B cell (primary cell): ENCODE measurements around the gene ZEB1. TPM values are rescaled to one million over a fixed set of nuclear protein-coding genes. Genes with fewer than 3 reads are reported as not detected.

Source experiments
- ATAC-seq: fragments of 200-7000 bp; cut with Tn5 transposase; one replicate; pipeline ENCODE4 v1.10.0; 2021; ENCODE audit warnings: low read depth, mild to moderate bottlenecking, moderate number of reproducible peaks, moderate library complexity
- CTCF ChIA-PET: fragments of 350-600 bp; sonication (Branson Sonifier 250); formaldehyde crosslinking; loops from one replicate; lab custom pipeline; 2021; ENCODE audit warnings: antibody characterized with exemption, inconsistent platforms; lab: Charles Lee
- POLR2A ChIA-PET: fragments of 350-600 bp; sonication (Branson Sonifier 250); formaldehyde crosslinking; loops from one replicate; lab custom pipeline; 2021; ENCODE audit warnings: antibody characterized with exemption; lab: Charles Lee
- DNase-seq: peaks from one replicate; pipeline ENCODE4 v3.0.0; 2013
- H2AFZ ChIP-seq: 2 replicates; pipeline ENCODE4 v1.6.1; 2012; ENCODE audit warnings: mild to moderate bottlenecking, low read depth, low read length; ENCODE audit not compliant: insufficient read depth, poor library complexity, severe bottlenecking
- H3K27ac ChIP-seq, 2 donors: 1 replicate in 1 of 2; 2 replicates in 1 of 2; pipeline ENCODE4 v1.5.1; 2012 to 2013; ENCODE audit warnings: low read length in 2 of 2, mild to moderate bottlenecking in 2 of 2, moderate library complexity in 1 of 2
- H3K27me3 ChIP-seq, 4 experiments: fragments of 200-600 bp in 1 of 4; sonication (generic) in 1 of 4; replicated peaks in 1 of 4; 1 replicate in 2 of 4; 2 replicates in 2 of 4; pipeline versions ENCODE4 v1.6.1 to v1.7.0; 2013 to 2016; ENCODE audit warnings: low read length in 3 of 4, mild to moderate bottlenecking in 2 of 4, mixed read lengths in 1 of 4, moderate library complexity in 1 of 4; ENCODE audit not compliant: insufficient read depth in 4 of 4, control insufficient read depth in 3 of 4; ENCODE audit errors: control extremely low read depth in 1 of 4
- H3K36me3 ChIP-seq, 2 experiments: replicated peaks in 1 of 2; 1 replicate in 1 of 2; 2 replicates in 1 of 2; pipeline versions ENCODE4 v1.6.1 to v1.7.1; 2013; ENCODE audit warnings: low read length in 1 of 2; ENCODE audit not compliant: insufficient read depth in 2 of 2, control insufficient read depth in 1 of 2; ENCODE audit errors: control extremely low read depth in 1 of 2, extremely low read depth in 1 of 2
- H3K4me1 ChIP-seq, 2 donors: fragments of 200-600 bp in 1 of 2; sonication (generic) in 1 of 2; 1 replicate in 1 of 2; 2 replicates in 1 of 2; pipeline versions ENCODE4 v1.5.1 to v1.6.1; 2013 to 2017; ENCODE audit warnings: low read length in 2 of 2; ENCODE audit not compliant: control insufficient read depth in 2 of 2, insufficient read depth in 2 of 2
- H3K4me2 ChIP-seq: replicated peaks from 2 replicates; pipeline ENCODE3; 2012; ENCODE audit warnings: mild to moderate bottlenecking, low read depth, low read length; ENCODE audit not compliant: poor library complexity, severe bottlenecking
- H3K4me3 ChIP-seq, 5 experiments: fragments of 200-600 bp in 1 of 5; sonication (generic) in 1 of 5; 1 replicate in 3 of 5; 2 replicates in 2 of 5; pipeline versions ENCODE4 v1.5.1 to v1.7.0; 2011 to 2016; ENCODE audit warnings: low read length in 4 of 5, mild to moderate bottlenecking in 4 of 5, low read depth in 2 of 5, control low read depth in 1 of 5, moderate library complexity in 1 of 5; ENCODE audit not compliant: insufficient read depth in 1 of 5; ENCODE audit errors: control extremely low read depth in 1 of 5, extremely low read depth in 1 of 5
- H3K79me2 ChIP-seq: fragments of 200-600 bp; sonication (generic); one replicate; pipeline ENCODE4 v1.6.0; 2016; ENCODE audit warnings: low read length; ENCODE audit not compliant: control insufficient read depth, insufficient read depth
- H3K9ac ChIP-seq: fragments of 200-600 bp; sonication (generic); 2 replicates; pipeline ENCODE4 v1.6.1; 2017; ENCODE audit warnings: mild to moderate bottlenecking, low read length, moderate library complexity
- H3K9me3 ChIP-seq, 3 donors: one replicate each; pipeline versions ENCODE4 v1.6.1 to v1.7.1; 2013; ENCODE audit warnings: low read length in 2 of 3; ENCODE audit not compliant: control insufficient read depth in 2 of 3, insufficient read depth in 1 of 3; ENCODE audit errors: control extremely low read depth in 1 of 3
- H4K20me1 ChIP-seq: 2 replicates; pipeline ENCODE4 v1.6.0; 2012; ENCODE audit warnings: mild to moderate bottlenecking, low read length; ENCODE audit not compliant: insufficient read depth, control insufficient read depth, poor library complexity, severe bottlenecking
- H3K27ac Mint-ChIP-seq: one replicate; pipeline ENCODE4 v1.8.0; 2021; ENCODE audit warnings: mixed read lengths
- H3K27me3 Mint-ChIP-seq: one replicate; pipeline ENCODE4 v1.8.0; 2021; ENCODE audit warnings: mixed read lengths
- H3K4me1 Mint-ChIP-seq: one replicate; pipeline ENCODE4 v1.8.0; 2021; ENCODE audit warnings: mixed read lengths
- H3K4me3 Mint-ChIP-seq: one replicate; pipeline ENCODE4 v1.8.0; 2021; ENCODE audit warnings: mixed read lengths
- H3K9me3 Mint-ChIP-seq: one replicate; pipeline ENCODE4 v1.8.0; 2022; ENCODE audit warnings: mixed read lengths; ENCODE audit not compliant: insufficient read depth
- EZH2 ChIP-seq: IDR thresholded peaks from 2 replicates; pipeline ENCODE4 v1.6.1; 2012; ENCODE audit warnings: borderline replicate concordance, low read depth, mild to moderate bottlenecking, moderate library complexity, low read length; ENCODE audit not compliant: insufficient read depth, poor library complexity, severe bottlenecking
- WGBS: methylation state at CpG from one replicate; pipeline ENCODE4 v1.1.5; 2013; ENCODE audit warnings: missing lambda C conversion rate; ENCODE audit not compliant: insufficient coverage; 5-methylcytosine and 5-hydroxymethylcytosine counted together
- intact Hi-C: fragments of 100-400 bp; cut with micrococcal nuclease; formaldehyde crosslinking; loops from one replicate; pipeline ENCODE4 v1.10.0; 2022
- polyA plus RNA-seq: library from polyadenylated mRNA; depleted of rRNA; stranded (reverse); fragments of >200 nt; gene quantifications from 2 replicates; pipeline ENCODE4 v1.2.3, GENCODE V29; 2012
- total RNA-seq, 2 donors: library from RNA; stranded (reverse); fragments of 120-200 nt in 1 of 2; gene quantifications; 1 replicate in 1 of 2; 2 replicates in 1 of 2; pipeline versions ENCODE4 v1.2.3 to v1.2.4, GENCODE V29; 2013 to 2022
- TF ChIP-seq, protein P1 (sequence below): fragments of 200-600 bp; IDR thresholded peaks from one replicate; pipeline ENCODE4 v1.8.0; 2022; ENCODE audit warnings: antibody characterized with exemption, mild to moderate bottlenecking

Gene ZEB1
- total and polyA plus RNA-seq, 2 donors (not counting 1 experiment from before 2014, with no cell fraction given): 11.2 to 96.7 TPM

DNA sequence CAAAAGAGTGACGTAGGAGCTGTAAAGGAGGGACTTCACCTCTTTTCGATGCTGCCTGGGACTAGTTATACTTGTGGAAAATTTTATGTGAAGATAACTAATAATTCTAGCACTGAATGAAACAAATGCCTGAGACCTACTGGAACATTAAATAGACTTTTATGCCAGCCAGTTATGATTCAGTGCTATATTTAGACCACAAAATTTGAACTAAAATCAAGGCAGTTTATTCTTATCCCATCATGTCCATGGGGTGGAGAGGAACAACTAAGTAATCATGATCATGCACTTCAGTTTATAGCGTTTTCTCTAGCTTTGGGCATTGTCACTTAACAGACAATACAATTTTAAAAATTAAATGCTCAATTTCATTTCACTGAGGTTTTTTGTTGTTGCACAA lies 76.7 kb downstream of the ZEB1 start:
- H3K4me2 ChIP-seq: no peak overlapping the region
- H3K4me3 ChIP-seq: no peak overlapping the region
- no peaks in the 10 kb centered on the region for H3K27me3 ChIP-seq
- Mint-ChIP-seq H3K4me1 (peaks cover 21% of the 10 kb centered on the region), H3K4me3 (no peak overlapping the region), H3K9me3 (no peaks in the 10 kb centered on the region), H3K27me3 (no peaks in the 10 kb centered on the region), H3K27ac (no peak overlapping the region)
- WGBS: no CpG with 5 or more reads among the region's 3 CpGs
- ChIA-PET POLR2A (no interaction called here), CTCF (no interaction called here)
- H3K9me3 ChIP-seq: no peaks in the 10 kb centered on the region
- no peak overlapping the region for H3K27ac ChIP-seq
- H3K9ac ChIP-seq: no peak overlapping the region
- ATAC-seq (no peak), DNase-seq (no peak)
- no peak overlapping the region for H2AFZ ChIP-seq
- TF ChIP-seq EZH2: no peak
- TF ChIP-seq, protein P1, sequence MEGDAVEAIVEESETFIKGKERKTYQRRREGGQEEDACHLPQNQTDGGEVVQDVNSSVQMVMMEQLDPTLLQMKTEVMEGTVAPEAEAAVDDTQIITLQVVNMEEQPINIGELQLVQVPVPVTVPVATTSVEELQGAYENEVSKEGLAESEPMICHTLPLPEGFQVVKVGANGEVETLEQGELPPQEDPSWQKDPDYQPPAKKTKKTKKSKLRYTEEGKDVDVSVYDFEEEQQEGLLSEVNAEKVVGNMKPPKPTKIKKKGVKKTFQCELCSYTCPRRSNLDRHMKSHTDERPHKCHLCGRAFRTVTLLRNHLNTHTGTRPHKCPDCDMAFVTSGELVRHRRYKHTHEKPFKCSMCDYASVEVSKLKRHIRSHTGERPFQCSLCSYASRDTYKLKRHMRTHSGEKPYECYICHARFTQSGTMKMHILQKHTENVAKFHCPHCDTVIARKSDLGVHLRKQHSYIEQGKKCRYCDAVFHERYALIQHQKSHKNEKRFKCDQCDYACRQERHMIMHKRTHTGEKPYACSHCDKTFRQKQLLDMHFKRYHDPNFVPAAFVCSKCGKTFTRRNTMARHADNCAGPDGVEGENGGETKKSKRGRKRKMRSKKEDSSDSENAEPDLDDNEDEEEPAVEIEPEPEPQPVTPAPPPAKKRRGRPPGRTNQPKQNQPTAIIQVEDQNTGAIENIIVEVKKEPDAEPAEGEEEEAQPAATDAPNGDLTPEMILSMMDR: no peak
- no peaks in the 10 kb centered on the region for H4K20me1 ChIP-seq
- peaks cover 13% of the 10 kb centered on the region for H3K79me2 ChIP-seq
- intact Hi-C loops: no loop called here
- no peaks in the 10 kb centered on the region for H3K36me3 ChIP-seq
- no peaks in the 10 kb centered on the region for H3K4me1 ChIP-seq

DNA sequence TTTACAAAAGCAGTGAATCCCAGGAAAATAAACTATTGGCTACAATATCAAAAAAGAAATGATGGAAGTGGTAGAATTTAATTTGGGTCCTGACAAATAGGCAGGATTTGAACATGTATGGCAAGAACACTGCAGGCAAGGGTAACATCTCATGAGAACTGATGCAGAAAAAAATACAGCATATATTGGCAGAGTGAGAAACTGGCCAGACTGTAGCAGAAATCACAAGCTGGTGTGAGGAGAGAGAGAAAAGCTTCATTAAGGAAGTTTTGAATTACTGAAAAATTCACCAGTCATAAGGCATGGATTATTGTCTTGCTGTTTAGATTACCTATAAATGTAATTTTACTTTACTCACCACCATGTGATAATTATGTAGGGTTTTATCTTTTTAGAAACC lies 77.4 kb downstream of the ZEB1 start:
- no peaks in the 10 kb centered on the region for H3K27me3 Mint-ChIP-seq
- intact Hi-C loops: no loop called here
- H3K4me3 Mint-ChIP-seq: no peak overlapping the region
- Histone ChIP-seq H3K36me3 (no peaks in the 10 kb centered on the region), H3K79me2 (peaks cover 13% of the 10 kb centered on the region), H3K9me3 (no peaks in the 10 kb centered on the region), H3K4me1 (no peaks in the 10 kb centered on the region), H3K27ac (no peak overlapping the region), H3K27me3 (no peaks in the 10 kb centered on the region), H4K20me1 (no peaks in the 10 kb centered on the region), H3K4me3 (no peak overlapping the region), H2AFZ (no peak overlapping the region), H3K9ac (no peak overlapping the region), H3K4me2 (no peak overlapping the region)
- ChIA-PET CTCF (no interaction called here), POLR2A (no interaction called here)
- no peaks in the 10 kb centered on the region for H3K9me3 Mint-ChIP-seq
- H3K4me1 Mint-ChIP-seq: peaks cover 26% of the 10 kb centered on the region
- H3K27ac Mint-ChIP-seq: no peak overlapping the region
- TF ChIP-seq, protein P1: no peak
- TF ChIP-seq EZH2: no peak
- DNase-seq (no peak), ATAC-seq (no peak)
